GM18508 (cell line): ENCODE measurements around the gene C18orf63.
"Not testable (repeated sequence)": the region's sequence is repeated elsewhere in the genome, so short reads cannot be mapped to it uniquely, and the experiment has no call there.

Source experiments
- ATAC-seq: cut with Tn5 transposase; IDR thresholded peaks from one replicate; pipeline ENCODE4 v1.9.1; 2021; ENCODE audit warnings: moderate number of reproducible peaks; ENCODE audit not compliant: insufficient read depth, unreplicated experiment

C18orf63 gene

DNA sequence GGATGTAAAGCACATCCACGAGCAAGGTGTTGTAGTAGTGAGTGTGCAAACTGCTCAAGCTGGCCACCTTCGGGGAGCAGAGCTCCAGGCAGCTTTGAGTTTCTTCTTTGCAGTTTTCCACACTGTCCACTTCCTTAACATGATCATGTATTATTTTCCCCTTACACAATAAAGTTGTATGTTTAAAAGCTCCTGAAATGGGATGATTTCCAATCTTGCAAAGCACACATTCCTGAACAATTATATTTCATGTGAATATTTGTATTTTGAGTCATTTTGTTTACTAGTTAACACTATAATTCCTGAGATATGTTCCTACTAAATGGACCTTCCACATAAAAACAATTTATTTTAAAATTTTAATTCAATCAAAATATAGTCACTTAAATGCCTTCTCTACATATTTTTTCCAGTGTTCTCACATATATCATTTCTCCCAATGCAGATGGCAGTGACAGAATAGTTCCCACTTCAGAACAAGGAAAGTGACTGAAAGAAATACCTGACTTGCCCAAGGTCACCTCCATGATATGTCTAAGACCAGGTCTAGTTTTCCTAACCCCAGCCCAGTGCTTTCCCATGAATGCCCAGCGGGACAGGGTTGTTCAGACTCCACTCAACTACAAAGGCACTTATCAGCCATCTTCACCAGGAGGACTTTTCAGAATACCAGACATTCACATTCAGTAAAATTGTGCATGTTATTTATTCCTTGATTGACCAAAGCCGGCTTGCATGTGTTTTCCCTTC, 29.4 kb upstream of the C18orf63 start:
- no peak for ATAC-seq

- no peak for ATAC-seq
Measured at GRCh38 chr18:74286856-74287255, 28.8 kb upstream of the C18orf63 start.

DNA sequence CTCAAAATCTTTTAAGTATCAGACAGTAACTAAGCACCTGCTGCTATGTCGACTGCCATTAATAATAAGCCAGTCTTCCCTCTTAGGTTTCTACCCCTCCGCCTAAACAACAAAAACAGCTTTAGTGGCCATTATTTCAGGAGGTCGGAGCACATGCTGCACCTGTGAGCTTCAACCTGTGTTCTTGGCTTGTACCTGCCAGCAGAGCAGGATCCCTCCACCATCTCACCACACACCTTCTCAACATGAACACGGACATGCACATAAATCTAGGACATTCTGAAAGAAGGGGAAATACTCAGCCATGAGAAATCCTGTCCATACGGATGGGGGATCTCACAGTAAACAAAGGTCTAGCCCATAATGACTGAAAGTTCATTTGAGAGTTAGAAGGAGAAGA, 27.6 kb upstream of the C18orf63 start:
- no peak for ATAC-seq

GRCh38 chr18:74288730-74289129, 26.9 kb upstream of the C18orf63 start:
- ATAC-seq: no peak

DNA sequence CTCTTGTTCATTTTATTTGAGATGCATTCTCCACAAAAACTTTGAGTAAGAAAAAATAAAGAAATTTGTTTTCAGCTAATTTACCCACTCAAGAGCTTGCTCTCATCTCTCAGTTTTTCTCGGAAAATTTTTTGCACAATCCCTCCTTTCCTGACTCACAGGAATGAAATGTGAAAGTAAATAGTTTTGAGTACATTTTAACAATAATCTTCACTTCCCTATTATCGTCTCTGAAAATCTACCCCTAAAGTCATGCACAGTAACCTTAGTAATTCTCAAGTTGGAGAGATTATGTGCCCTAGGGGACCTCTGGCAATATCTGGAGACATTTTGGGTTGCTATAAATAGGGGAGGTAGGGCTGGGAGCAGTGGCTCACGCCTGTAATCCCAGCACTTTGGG, 26.5 kb upstream of the C18orf63 start:
- no peak for ATAC-seq

GRCh38 chr18:74290021-74290420, 25.6 kb upstream of the C18orf63 start:
- ATAC-seq: no peak

DNA sequence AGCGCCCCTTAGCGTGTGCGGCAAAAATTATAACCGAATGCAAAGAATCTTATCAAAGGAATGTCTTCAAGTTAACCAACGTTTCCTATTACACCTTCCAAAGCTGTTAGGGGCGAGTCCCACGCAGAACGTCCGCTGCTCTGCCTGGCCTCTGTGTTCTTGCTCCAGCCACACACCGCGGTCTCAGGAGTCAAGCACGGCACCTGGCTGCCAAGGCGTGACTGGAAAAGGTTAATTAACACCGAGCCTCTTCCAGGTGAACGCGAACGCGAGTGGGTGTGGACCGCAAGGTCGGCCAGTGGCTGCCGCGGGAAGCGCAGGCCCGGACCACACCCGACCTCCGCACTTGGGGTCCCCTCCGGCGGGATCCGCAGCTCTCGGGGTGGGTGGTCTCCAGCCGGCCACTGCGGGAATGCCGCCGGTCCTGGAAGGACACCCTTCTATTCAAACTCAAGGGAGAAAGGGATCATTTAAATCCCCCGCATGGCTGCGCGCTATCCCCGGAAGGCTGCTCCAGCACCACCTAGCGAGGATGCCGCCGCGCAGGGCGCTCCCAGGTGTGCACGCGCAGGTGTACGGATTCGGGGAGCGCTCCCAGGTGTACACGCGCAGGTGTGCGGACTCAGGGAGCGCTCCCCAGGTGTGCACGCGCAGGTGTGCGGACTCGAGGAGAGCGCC, 24.7 kb upstream of the C18orf63 start:
- no peak for ATAC-seq

DNA sequence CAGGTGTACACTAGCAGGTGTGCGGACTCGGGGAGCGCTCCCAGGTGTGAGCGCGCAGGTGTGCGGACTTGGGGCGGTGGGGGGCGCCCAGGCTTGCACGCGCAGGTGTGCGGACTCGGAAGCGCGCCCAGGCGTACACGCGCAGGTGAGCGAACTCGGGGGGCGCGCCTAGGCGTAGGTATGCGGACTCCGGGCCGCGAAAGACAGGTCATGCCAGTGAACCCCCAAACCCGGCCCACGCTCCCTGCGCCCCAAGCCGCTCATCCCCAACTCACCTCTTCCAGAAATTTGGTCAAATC, 24.2 kb upstream of the C18orf63 start:
- no peak for ATAC-seq

DNA sequence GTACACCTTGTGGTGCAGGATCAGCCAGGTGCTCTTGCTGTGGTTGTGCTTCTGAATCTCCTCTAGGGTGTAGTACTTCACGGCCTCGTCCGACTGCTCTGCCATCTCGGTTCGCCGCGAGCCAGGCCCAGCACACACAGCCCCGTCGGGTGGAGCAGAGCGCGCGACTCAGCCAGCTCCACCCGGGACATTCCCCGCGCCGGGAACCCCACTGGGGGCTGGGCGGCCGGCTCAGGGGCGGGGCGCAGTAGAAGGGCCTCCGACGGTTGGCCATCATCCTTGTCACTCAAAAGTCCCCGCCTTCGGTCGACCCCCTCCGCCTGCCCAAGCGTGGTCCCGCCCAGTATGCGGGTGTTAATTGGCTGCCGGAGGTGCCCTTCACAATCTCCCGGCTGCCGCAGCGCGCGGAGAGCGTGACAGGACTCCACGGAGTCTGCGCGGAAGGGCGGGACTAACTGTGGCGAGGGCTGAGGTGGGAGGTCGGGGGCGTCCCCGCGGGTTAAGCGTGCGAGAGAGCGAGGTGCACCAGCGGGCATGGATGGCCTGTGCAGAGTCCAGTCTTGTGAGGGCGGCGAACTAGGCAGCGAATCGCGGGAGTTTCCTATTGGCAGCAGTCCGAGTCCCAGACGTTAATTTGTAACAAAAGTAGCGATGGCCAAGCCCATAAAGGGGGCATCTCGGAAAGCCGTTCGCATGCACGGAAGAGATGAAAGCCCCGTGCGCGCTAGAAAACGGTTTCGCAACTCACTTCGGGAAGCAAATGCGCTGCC, 23.7 kb upstream of the C18orf63 start, which contains the start of gene CYB5A:
Gene CYB5A (minus strand): TSS at position 193 of the 770 bp plus-strand sequence. CDS start 88 bp downstream, at position 105.
- peak; percentile 99 for ATAC-seq

DNA sequence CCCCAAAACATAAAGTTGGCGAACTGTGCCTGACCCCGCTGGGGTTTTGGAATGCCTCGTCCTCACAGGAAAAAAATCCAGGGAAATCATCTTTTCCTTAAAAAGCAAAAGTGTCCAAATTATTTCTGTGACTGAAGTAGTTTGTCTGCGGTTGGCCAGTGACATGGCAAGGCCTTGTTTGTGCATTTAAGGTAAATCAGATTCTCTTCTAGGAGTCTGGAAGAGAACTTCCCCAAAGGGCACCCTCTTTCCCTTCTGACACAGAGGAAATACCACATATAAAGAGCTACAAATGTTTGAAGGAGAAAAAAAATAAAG, 23.1 kb upstream of the C18orf63 start:
- ATAC-seq: no peak

GRCh38 chr18:74292982-74293381, 22.7 kb upstream of the C18orf63 start:
- not testable (repeated sequence) for ATAC-seq

DNA sequence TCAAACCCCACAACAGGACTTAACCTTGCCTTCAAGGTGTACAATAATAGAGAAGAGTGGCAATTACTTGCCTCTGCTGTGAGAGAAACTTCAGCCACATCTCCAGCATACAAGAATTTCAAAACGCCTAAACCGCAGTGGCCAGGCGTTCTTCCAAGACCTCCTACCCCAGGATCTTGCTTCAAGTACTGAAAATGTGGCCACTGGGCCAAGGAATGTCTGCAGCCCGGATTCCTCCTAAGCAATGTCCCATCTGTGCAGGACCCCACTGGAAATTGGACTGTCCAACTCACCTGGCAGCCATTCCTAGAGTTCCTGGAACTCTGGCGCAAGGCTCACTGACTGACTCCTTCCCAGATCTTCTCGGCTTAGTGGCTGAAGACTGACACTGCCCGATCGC, 21.1 kb upstream of the C18orf63 start:
- no peak for ATAC-seq

GRCh38 chr18:74299162-74299561, 16.5 kb upstream of the C18orf63 start:
- ATAC-seq: no peak

DNA sequence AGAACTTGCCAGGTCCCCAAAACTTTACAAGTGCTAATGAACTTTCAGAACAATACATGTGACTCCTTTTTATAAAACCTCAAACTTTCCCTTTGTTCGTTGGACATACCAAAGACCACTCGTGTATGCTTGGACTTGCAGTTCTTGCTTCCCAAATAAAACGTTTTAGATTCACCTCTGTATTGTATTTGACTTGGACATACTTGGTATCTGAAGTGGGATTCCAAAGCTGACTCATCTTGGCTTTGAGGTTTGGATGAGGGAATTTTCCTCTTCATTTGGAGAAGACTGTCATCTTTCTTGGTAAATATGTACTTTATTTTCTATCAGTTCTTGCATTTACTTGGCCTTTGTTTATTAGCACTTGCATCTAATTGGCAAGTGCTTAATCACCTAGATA, 15.9 kb upstream of the C18orf63 start:
- ATAC-seq: no peak

DNA sequence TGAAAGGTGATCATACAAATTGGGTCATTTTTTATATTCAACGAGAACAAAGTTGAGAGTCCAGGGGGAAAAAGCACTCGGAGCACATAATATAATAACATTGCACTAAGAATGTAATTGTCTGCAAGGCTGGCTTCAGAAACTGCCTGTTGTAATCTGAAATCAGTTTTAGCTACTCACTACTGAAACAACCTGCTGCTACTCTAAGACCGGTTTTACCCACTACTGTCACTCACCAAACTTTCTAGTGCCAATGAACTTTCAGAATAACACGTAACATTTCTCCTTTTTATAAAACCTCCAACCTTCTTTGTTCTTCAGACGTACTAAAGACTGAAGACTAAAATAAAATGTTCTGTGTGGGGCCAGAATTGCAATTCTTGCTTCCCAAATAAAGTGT, 12.3 kb upstream of the C18orf63 start:
- no peak for ATAC-seq

- no peak for ATAC-seq
Measured at GRCh38 chr18:74303936-74304335, 11.7 kb upstream of the C18orf63 start.

DNA sequence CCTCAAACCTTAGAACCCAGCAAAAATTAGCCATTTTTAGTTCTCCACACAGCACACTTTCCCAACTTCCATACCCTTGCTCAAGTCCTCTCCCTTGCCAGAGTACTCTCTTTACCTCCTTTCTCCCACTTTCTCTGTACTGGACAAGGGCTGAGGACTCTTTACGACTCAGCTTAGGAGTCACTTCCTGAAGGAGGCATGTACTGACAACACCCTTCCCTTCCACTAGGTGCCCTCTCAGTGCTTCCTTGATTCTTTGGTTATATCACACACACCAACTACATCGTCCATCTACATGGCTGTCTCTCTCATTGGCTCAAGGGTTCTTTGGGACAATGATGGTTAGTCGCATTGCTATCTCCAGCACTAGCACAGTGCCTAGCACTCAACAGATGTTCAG, 5.2 kb upstream of the C18orf63 start:
- ATAC-seq: no peak

- no peak for ATAC-seq
Measured at GRCh38 chr18:74311000-74311399, 4.6 kb upstream of the C18orf63 start.

DNA sequence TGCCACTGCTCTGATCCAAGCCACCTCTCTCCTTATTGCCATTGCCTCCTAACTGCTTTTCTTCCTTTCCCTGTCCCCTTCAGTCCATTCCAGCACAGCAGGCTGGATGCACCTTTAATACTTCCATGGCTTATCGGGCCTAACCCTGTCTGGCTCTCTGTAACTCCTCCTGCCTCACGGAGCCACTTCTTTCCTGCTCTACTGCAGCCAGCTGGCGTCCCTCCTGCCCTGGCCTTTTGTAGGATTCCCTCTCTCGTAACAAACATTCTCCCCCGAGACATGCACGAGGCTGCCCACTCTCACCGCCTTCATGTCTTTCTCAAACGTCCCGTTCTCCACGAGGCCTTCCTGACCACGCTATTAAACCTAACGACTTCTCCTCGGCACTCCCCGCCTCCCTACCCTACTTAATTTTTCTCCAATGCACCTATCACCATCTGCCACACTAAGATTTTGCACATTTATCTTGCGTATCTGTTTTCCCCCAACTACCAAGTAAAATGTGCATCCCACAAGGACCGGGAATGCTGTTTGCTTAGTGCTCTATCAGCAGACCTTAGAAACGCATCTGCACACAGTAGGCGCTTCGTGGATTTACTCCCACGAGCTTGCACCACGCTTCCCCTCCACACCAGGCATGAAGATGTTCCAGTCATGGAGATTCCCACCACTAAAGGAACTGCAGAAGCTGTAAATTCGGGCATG, 728 bp upstream of the C18orf63 start:
- no peak for ATAC-seq

DNA sequence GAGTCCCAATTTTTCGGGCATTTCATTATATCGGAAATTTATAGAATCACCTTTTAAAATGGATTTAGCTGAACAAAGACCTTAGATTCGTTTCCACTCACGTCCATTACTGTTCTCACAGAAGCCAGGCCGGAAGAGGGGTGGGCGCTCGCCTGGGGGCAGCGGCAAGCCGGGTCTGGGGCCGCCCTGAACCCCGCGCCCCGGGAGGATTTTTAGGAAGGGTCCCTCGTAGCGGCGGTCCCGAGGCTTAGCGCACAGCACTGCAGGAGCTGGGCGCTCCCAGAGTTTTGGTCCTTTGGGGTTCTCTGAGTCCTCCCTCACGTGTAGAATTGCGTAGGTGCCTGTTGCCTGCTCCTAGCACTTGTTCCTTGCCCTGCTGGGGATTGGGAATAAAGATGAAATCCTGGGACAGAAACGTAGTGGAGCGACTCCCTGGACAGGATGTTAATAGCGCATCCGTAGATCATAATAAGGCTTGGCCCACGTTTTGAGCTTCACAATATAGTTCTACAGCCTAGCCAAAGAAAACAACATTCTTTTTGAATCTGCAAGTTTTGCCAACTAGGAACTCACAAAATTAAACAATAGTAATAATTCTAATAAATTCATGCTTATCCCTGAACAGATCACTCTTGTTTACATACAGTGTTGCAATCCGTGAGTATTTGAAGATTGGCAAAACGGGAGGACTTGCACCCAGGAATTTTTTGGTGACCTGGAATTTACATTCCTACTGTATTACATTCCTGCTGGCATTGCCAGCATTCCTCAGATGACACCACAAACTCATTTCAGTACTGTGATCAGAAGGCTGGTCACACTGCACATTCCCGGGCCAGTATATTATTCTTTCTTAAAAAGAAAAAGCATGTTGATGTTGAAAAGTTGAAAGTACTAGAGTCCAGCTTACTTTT, 875 bp downstream of the C18orf63 start:
- ATAC-seq: no peak
